AML-193 (cell line): ENCODE results near the gene DNAH8.
A peak's percentile ranks its signal among the peaks of the same experiment; 100 is the strongest.
"Not testable (repeated sequence)": the region's sequence is repeated elsewhere in the genome, so short reads cannot be mapped to it uniquely, and the experiment has no call there.

Source experiments
- DNase-seq, 2 experiments: peaks; one replicate each; lab custom pipeline; 2025; lab: John Stamatoyannopoulos, UW

DNAH8 gene

DNA sequence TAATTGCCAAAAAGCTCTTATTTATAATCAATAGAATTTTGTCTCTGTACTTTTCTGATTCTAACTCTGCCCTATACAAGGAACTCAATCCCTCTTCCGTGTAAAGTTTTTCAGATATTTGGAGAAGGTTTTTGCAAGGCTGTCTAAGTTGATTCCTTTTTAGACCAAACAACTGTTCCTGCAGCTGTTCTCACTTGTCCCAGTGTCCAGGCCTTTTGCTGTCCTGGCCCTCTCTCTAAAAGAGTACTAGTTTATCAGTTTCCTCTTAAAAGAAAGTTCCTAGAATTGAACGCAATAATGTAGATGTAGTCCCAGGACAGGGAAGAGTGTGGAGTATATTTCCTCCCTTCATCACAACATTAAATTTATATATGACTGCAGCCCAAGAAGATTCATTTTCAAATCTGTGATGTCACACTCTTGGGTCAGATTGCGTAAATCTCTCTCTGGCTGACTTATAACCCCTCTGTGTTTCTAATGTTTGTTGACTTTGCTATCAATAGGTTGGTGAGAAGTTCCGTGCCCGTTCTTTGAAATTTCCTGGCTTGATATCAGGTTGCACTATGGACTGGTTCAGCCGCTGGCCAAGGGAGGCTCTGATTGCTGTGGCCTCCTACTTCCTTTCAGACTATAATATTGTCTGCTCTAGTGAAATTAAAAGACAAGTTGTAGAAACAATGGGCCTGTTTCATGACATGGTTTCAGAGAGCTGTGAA lies 194.1 kb downstream of the DNAH8 start:
- DNase-seq, result no peak

DNA sequence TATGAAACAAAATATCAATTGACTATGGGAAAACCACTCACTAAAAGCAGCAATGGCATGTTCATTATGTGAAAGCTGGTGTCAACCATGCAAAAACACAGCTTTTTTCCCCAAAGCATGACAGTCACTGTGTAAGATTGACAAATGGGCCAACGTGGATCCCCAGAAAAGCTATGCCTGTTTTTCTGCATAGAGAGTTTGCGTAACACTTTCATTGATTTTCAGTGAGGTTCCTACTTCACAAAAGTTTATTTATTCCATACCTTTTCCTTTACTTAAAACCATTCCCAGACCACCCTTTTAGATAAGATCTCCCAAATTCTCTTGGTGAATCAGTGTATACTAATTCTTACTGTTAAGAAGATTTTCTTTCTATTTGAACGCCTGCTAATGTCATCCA lies 195.1 kb downstream of the DNAH8 start:
- DNase-seq, result no peak

DNA sequence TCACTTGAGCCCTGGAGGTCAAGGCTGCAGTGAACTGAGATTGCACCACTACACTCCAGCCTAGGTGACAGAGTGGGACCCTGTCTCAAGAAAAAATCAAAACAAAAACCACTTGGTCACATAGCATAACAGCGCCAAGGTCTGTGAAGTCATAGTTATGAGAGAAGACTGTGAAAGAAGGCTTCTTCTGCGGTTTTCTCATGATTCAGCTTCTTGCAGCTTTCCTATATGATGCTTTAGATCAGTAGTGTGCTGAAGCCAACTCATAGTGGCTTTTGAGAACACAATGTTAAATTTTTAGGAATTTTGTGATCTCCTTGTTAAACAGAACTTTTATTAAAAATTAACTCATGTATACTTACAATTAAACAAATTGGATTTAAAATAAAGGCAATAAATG lies 197.3 kb downstream of the DNAH8 start:
- no peak for DNase-seq

DNA sequence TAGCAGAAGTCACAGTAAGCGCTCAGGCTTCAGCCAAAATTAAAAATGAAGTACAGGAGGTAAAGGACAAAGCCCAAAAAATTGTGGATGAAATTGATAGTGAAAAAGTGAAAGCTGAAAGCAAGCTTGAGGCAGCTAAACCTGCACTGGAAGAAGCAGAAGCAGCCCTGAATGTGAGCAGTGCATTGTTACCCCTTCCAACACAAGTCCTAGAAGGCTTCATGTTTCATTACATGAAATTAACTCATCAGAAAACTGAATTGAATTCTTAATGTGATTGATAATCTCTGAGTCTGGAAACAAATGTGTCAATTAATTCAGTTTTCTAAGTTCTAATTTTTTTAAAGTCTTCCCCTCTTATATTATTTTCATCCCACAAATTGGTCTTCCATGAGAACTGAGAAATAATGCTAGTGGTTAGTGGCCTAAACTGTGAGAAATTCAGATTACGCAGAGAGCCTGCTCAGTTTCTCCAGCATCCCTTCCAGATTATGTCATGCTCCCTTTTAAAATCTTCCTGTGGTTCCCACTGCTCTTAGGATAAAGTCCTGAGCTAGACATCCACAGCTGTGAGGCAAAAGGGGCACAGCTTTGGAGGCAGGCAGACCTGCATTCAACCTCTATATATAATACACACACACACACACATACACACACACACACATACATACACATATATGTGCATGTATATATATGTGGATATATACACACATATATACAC lies 200.3 kb downstream of the DNAH8 start:
- DNase-seq, result no peak

DNA sequence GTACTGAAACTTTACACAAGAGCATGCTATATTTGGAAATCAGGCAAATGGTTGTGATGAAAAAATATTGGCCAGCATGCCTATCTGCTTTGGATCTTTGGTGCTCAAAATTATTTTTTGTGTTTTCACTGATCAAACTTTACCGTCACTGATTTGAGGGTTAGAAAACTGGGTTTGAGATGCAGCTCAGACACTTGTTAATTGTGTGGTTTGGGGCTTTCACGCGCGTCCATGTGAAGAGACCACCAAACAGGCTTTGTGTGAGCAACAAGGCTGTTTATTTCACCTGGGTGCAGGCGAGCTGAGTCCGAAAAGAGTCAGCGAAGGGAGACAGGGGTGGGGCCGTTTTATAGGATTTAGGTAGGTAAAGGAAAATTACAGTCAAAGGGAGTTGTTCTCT lies 206.4 kb downstream of the DNAH8 start:
- not testable (repeated sequence) for DNase-seq

DNA sequence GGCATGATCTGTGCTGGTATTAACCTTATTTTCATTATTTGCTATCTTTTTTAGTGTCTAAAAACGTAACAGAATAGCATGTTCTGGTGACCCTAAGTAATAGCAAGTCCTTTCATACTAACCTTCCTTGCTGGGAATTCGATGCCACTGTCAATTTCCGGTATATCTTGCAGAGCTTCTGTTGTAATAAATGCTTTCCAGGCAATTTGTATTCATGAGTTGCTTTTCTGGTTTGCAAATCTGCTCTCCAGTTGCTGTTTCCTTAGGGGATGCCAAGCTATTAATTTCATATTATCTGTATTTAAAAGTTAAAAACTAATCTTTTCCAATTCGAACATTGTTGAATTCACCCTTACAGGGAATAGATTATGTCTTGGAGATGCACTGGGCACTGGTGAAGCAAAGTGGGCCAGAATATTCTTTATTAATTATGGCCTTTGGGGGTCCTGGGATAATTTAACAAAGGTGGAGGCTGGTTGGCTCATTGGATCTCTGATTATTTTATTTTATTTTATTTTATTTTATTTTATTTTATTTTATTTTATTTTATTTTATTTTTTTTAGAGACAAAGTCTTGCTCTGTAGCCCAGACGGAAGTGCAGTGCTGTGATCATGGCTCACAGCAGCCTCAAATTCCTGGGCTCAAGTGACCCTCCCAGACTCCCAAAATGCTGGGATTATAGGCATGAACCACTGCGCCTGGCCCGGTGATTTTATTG lies 209.8 kb downstream of the DNAH8 start:
- no peak for DNase-seq

DNA sequence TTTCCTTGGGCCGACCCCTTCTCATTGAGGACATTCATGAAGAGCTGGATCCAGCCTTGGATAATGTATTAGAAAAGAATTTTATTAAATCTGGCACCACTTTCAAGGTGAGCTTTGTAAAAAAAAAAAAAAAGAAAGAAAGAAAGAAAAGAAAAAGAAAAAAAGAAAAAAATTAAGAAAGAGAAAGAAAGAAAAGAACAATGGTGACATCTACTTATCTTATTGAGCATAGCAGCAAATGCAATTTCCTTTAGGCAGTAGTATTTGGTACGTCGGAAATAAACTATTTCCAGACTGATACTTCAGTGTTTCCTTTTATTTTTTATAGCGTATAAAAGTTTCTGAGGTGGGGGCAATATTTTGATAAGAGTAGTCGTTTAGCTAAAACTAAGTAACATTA lies 214.4 kb downstream of the DNAH8 start:
- no peak for DNase-seq

DNA sequence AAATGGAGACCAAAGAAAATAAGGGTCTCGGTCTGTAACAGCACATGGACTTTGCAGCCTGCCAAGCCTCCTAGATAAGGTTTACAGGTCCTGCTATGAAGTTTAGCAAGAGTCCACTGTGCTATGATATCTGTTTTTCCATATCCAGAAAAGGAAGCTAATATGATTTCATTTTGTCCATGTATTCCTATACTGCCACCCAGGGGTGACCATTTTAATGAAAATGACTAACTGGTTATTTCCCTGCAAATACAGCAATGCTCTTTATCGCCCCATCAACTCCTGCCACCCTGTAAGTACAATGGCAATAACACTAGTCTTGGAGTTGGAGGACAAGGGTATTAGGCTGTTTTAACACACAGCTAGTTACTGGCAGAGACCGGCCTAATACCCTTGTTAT lies 218.3 kb downstream of the DNAH8 start:
- peak; percentile 27 to 42 for DNase-seq

DNA sequence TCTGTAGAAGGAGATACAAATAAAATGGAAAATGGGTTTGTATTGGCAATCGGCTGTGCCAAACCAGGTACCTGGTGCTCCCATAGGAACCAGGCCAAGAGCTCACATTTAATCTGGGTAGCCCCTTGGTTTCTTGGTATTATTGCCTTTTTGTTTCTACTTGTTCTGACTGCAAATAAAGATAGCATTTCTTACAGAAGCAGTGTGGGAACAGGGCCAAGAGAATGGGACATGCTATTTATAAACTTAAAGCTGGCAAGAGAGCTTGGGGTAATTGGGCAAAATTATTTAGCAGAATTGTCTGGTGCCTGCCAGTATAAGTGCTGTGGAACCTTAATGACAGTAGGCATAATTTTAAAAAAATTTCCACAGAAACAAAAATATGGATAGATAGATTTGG lies 219.9 kb downstream of the DNAH8 start:
- no peak for DNase-seq

DNA sequence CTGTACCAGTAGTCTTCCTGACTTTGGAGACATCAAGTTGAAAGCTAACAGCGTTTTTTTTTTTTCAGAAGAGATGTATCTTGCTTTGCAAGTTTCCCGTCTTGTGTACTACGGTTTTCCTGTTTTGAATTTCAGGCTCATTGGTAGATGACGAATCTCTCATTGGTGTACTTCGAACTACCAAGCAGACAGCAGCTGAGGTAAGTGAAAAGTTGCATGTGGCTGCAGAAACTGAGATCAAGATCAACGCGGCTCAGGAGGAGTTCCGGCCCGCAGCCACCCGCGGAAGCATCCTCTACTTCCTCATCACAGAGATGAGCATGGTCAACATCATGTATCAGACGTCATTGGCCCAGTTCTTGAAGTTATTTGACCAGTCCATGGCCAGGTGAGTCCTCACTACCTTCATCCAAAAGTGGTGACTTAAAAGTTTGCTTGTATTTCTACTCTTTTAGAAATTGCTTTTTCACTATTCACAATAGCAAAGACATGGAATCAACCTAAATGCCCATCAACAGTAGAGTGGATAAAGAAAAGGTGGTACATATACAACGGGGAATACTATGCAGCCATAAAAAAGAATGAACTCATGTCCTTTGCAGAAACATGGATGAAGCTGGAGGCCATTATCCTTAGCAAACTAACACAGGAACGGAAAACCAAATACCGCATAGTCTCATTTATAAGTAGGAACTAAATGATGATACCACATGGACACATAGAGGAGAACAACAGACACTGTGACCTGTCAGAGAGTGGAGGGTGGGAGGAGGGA lies 222.9 kb downstream of the DNAH8 start:
- no peak for DNase-seq

DNA sequence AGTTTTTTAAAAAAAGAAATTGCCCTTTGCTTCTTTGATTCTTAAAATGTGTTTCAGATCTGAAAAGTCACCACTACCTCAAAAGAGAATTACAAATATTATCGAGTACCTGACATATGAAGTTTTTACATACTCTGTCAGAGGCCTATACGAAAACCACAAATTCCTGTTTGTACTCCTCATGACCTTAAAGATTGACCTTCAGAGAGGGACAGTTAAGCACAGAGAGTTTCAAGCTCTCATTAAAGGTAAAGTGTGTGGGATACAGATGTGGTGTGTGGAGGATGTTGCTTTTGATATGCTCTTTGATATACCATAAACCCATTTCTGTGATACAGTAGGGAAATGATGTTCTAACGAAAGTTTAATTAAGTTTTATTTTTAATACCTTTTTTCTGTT lies 223.6 kb downstream of the DNAH8 start:
- DNase-seq, result no peak

DNA sequence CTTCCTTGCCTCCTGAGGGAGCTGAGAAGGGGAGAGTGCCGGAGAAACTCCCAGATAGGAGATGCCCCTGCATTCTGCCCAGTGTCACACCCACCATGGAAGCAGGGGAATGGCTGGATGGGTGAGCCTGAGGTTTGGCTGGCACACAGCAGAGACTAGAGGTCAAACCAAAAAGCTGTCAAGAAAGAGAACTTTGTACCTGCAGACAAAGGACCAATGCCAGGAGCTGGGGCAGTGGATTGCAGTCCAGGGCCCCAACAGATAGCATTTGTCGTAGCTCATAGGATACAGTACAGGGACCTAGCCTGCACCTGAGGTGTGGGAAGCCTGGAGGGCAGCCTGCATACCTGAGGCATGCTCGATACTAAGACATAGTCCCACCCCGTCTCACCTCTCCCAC lies 227.3 kb downstream of the DNAH8 start:
- no peak for DNase-seq

DNA sequence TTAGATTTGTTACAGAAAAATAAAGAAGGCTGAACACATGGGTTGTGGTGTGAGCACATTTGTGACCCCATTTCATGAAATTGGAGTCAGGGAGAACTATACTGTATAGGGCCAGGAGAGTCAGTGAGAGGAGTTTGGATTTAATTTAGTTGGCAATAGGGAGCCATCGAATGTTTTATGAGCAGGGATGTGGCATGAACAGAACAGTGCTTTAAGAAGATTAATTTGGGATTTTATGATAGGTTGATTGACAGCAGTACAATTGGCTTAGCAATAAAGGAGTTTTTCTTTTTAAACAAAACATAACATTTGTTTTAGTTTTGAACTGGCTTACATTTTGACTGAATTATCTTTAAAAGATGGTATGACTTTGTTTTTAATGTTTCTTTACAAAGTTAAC lies 227.9 kb downstream of the DNAH8 start:
- no peak for DNase-seq

DNA sequence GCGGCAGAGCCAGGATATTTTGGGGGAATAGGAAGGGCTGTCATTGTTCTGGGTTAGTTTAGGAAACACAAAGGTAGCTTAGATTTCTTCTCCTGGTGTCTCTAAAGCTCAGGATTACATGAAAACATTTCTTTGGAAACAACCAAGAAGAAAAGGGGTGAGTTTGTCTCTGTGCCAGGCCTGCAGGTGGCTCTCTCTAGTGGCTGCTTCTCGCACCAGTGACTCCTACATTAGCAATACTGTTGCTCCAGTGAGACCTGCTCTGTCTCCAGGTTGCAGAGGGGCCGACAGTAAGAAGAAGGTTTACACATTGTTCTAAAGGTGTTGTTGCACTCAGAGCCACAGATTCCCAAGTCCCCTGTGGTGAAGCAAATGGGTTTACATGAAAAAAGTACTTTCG lies 228.9 kb downstream of the DNAH8 start:
- DNase-seq, result no peak

DNA sequence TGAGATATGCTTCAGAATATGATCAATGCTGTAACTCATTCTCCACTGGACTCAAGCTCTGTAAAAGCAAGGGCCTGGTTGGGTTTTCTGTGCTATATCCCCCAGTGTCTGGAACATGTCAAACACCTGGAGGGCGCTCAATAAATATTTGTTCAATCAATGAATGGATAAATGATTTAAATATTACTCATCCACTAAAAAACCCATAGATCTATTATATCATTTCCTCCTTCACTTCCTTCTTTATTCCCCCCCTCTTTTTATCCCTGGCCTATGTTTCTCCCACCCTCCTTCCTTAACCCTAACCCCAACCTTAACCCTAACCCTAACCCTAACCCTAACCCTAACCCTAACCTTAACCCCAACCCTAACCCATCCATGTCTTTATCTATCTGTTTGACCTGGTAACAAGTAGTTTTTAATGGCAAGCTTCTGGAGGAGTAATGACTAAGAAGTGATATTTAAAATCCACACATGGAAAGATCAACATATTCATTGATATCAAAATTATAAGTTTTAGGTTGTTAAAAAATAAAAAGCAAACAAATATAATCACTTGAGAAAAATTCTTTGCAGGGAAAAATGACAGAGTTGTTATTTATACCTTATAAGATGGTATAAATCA lies 229.7 kb downstream of the DNAH8 start:
- DNase-seq, result no peak

DNA sequence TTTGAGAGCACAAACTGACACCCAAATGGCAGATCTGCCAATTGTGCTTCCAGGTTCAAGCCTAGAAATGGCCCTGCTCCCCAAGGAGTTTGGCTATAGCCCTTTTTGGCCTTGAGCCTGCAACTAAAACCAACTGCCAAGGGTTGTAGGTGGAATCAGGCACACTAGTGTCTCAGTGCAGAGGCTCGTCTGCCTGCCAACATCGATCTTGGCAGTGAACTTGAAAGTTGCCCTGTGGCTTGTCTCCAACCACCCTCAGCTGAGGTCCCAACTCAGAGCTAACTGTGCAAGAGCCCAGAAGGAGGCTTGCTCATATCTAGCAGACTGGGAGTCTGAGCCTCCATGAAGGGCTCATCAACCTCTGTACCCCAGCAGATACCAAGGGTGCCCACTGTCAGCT lies 240.8 kb downstream of the DNAH8 start:
- DNase-seq, result no peak

DNA sequence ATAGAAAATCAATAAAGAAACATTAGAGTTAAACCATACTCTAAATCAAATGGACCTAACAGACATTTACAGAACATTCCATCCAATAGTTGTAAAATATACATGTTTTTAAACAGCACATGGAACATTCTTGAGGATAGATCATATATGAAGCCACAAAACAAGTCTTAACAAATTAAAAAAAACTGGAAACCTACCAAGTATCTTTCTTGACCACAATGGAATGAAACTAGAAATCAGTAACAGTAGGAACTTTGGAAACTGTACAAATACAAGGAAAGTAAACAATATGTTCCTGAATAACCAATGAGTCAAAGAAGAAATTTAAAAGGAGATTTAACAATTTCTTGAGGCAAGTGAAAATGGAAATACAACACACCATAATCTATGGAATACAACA lies 242.3 kb downstream of the DNAH8 start:
- DNase-seq, result no peak

DNA sequence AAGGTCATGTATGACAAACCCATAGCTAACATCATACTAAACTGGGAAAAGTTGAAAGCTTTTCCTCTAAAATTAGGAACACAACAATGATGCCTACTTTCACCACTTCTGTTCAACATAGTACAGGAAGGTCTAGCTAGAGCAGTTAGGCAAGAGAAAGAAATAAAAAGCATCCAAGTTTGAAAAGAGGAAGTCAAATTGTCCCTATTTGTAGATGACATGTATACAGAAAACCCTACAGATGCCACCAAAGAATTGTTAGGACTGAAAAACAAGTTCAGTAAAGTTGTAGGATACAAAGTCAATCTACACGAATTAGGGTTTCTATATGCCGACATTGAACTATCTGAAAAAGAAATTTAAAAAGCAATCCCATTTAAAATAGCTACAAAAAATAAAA lies 244.0 kb downstream of the DNAH8 start:
- DNase-seq, result no peak

DNA sequence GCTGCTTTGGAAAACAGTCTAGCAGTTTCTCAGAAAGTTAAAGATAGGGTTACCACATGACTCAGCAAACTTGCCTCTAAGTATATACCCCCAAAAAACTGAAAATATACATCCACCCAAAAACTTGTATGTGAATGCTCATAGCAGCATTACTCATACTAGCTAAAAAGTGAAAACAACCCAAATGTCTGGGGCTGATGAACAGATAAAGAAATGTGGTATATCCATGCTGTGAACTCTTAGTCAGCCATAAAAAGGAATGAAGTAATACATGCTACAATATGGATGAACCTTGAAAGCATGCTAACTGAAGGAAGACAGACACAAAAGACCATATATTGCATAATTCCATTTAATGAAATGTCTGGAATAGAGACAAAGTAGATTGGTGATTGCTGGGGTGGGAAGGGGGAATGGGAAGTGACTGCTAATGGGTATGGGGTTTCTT lies 253.6 kb downstream of the DNAH8 start:
- no peak for DNase-seq

DNA sequence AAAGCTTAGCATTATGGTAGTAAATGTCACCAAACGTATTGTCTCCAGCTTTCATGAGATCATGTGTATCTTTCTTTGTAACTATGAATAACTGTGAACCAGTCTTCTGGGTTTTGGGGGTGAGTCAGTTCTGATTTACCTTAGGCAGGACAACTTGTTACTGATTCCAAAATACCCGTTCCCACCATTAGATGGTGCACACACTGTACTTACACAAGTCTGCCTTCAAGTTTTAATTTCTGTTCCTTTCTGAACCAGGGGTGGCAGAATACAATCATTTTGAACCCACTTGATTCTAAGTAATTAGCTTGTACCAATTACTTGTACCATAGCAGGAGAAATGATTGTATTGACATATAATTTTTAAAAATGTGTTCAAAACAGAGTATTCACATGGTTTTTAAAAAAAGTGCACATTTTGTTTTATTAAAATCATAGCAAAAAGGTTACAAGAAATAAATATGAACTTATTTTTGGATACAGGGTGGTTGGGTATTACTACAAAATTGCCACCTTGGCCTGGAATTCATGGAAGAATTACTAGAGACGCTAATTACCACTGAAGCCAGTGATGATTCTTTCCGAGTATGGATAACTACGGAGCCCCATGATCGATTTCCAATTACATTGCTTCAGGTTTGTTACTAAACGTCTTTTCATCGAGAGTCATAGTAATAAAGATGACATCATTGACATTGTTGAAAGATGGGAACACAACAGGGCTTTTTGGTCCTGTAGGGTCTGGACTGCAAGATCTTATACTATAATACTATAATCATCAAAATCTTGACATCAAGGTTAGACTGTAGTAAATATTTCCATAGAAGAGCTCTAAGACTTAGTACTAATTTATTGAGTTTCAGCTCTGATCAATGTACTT lies 258.3 kb downstream of the DNAH8 start:
- DNase-seq, result peak; percentile 83 to 85
